Esophagus (tissue), 2 donors: Measurements from ENCODE around the gene PBRM1. TPM values are rescaled to one million over a fixed set of nuclear protein-coding genes. Genes with fewer than 3 reads are reported as not detected.

Experiments
- H3K27ac ChIP-seq, 2 donors: one replicate each; pipeline ENCODE4 v1.5.1; 2013; ENCODE audit warnings: low read depth in 2 of 2, mild to moderate bottlenecking in 2 of 2, inconsistent platforms in 1 of 2, low read length in 1 of 2, moderate library complexity in 1 of 2
- H3K27me3 ChIP-seq, 2 donors: one replicate each; pipeline ENCODE4 v1.6.1; 2013; ENCODE audit warnings: low read length in 2 of 2, control low read depth in 1 of 2, mild to moderate bottlenecking in 1 of 2; ENCODE audit not compliant: insufficient read depth in 2 of 2, control insufficient read depth in 1 of 2
- H3K36me3 ChIP-seq, 2 donors: one replicate each; pipeline ENCODE4 v1.6.1; 2013; ENCODE audit warnings: low read length in 1 of 2; ENCODE audit not compliant: control insufficient read depth in 2 of 2, insufficient read depth in 2 of 2
- H3K4me1 ChIP-seq, 2 donors: one replicate each; pipeline ENCODE4 v1.6.1; 2013; ENCODE audit warnings: low read length in 1 of 2; ENCODE audit not compliant: control insufficient read depth in 2 of 2, insufficient read depth in 2 of 2
- H3K4me3 ChIP-seq, 2 donors: one replicate each; pipeline ENCODE4 v1.5.1; 2013; ENCODE audit warnings: low read length in 2 of 2, mild to moderate bottlenecking in 2 of 2, low read depth in 1 of 2, moderate library complexity in 1 of 2
- H3K9me3 ChIP-seq, 2 donors: one replicate each; pipeline ENCODE4 v1.6.1; 2013; ENCODE audit warnings: mild to moderate bottlenecking in 2 of 2, low read depth in 1 of 2, low read length in 1 of 2, moderate library complexity in 1 of 2; ENCODE audit not compliant: control insufficient read depth in 2 of 2, insufficient read depth in 1 of 2
- WGBS, 2 donors: extraction: QIAGEN DNeasy Blood & Tissue Kit; methylation state at CpG; one replicate each; pipeline ENCODE4 v1.1.7; 2013; 5-methylcytosine and 5-hydroxymethylcytosine counted together
- polyA plus RNA-seq, 2 donors: library from polyadenylated mRNA; stranded (reverse); fragments of 200-250 nt; gene quantifications; one replicate each; pipeline ENCODE4 v1.2.3, GENCODE V29; 2013
- donor health status: healthy with polysubstance abuse.
- donor health status: Bipolar disorder and iron deficiency.

PBRM1 gene
- polyA plus RNA-seq, 2 donors: 8.3 to 12.0 TPM

DNA sequence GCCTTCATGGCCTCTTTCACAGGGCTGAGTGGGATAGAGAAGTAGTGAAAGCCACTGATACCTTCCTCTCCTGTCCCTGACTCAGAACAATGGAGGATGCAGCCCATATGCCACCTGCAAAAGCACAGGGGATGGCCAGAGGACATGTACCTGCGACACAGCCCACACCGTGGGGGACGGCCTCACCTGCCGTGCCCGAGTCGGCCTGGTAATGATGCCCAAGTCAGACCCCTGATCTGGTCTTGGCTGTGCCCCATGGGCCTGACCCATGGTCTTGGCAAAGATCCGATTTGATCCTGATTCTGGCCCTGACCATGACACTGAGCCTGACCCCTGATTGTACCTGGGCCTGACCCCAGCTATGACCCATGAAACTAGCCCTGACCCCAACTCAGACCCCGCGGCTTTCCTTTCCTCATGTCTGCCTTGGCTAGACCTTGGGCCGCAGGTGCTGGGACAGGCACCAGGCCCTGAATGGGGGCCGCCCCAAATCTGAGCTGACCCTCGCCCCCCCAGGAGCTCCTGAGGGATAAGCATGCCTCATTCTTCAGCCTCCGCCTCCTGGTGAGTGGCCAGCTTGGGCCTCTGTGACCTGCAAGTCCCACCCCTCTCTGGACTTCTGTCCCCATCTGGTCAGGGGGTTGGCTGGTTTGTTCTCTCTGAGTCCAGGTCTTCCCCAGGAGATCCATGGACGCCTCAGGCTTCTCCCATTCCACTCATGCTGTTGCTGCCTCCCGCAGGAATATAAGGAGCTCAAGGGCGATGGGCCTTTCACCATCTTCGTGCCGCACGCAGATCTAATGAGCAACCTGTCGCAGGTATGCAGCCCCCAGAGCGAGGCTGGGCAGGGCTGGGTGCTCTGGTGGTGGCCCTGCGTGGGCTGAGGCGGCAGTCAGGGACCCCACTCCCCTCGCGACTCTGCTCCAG is 167.7 kb downstream of the PBRM1 start:
- no peaks in the 10 kb centered on the region for H3K9me3 ChIP-seq
- H3K27ac ChIP-seq: no peak overlapping the region
- H3K4me3 ChIP-seq: peak overlapping the region in 1 of 2 donors; percentile 25
- peaks cover 0 to 9% of the 10 kb centered on the region in 2 donors for H3K36me3 ChIP-seq
- peaks cover 0 to 13% of the 10 kb centered on the region in 2 donors for H3K4me1 ChIP-seq
- no peaks in the 10 kb centered on the region for H3K27me3 ChIP-seq
- 83 to 84% methylated on average over 25 of the region's 25 CpGs for WGBS, 2 donors

DNA sequence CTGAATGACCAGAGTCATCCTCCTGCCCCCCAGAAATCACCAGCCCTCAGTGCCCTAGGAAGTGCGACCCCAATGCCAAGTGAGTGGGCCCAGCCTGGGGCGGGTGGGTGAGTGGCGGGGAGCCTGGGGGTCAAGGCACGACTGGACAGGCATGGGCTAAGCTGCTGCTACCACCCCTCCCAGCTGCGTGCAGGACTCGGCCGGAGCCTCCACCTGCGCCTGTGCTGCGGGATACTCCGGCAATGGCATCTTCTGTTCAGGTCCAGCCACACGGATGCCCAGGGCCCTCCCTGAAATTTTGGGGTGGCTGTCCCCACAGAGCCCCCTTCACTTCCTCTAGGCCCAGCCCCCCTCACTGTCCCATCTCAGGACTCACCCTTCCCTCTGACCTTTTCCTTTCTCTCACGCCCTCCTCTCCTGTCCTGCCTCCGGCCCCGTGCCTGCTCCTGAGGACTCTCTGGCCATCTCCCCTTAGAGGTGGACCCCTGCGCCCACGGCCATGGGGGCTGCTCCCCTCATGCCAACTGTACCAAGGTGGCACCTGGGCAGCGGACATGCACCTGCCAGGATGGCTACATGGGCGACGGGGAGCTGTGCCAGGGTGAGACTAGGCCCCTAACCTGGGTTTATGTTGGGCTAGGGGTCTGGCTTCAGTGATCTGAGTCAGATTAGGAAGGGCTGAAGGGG is 169.1 kb downstream of the PBRM1 start:
- no peaks in the 10 kb centered on the region for H3K27me3 ChIP-seq
- WGBS, 2 donors: 93 to 94% methylated on average over 16 to 19 of the region's 19 CpGs

GRCh38 chr3:52515192-52515591 is 170.5 kb downstream of the PBRM1 start:
- H3K9me3 ChIP-seq: no peaks in the 10 kb centered on the region
- WGBS, 2 donors: 55 to 62% methylated on average over 6 of the region's 6 CpGs
- no peaks in the 10 kb centered on the region for H3K36me3 ChIP-seq
- H3K4me3 ChIP-seq: no peak overlapping the region
- no peaks in the 10 kb centered on the region for H3K27me3 ChIP-seq
- H3K4me1 ChIP-seq: peaks cover 0 to 13% of the 10 kb centered on the region in 2 donors
- H3K27ac ChIP-seq: no peak overlapping the region

More for the DNA sequence above, 169.1 kb downstream of the PBRM1 start:
- no peak overlapping the region for H3K4me3 ChIP-seq
- H3K4me1 ChIP-seq: peaks cover 0 to 13% of the 10 kb centered on the region in 2 donors
- H3K27ac ChIP-seq: no peak overlapping the region
- no peaks in the 10 kb centered on the region for H3K9me3 ChIP-seq
- no peaks in the 10 kb centered on the region for H3K36me3 ChIP-seq

DNA sequence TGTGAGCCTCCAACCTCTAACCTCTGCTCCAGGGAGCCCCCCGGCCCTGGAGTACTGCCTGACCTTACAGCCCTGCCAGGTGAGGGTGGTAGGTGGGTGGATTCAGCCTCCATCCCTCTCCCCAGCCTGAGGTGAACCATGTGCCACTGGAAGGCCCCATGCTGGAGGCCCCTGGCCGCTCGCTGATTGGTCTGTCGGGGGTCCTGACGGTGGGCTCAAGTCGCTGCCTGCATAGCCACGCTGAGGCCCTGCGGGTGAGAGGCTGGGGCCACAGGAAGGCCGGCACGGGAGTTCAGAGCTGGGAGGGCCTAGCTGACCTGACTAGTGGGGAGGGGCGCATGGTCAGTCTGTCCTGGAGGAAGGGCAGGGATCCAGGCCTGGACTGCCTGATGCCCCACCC is 171.1 kb downstream of the PBRM1 start:
- no peaks in the 10 kb centered on the region for H3K36me3 ChIP-seq
- peaks cover 0 to 13% of the 10 kb centered on the region in 2 donors for H3K4me1 ChIP-seq
- no peak overlapping the region for H3K27ac ChIP-seq
- H3K9me3 ChIP-seq: no peaks in the 10 kb centered on the region
- no peak overlapping the region for H3K4me3 ChIP-seq
- H3K27me3 ChIP-seq: no peaks in the 10 kb centered on the region
- 85 to 87% methylated on average over 11 of the region's 11 CpGs for WGBS, 2 donors

DNA sequence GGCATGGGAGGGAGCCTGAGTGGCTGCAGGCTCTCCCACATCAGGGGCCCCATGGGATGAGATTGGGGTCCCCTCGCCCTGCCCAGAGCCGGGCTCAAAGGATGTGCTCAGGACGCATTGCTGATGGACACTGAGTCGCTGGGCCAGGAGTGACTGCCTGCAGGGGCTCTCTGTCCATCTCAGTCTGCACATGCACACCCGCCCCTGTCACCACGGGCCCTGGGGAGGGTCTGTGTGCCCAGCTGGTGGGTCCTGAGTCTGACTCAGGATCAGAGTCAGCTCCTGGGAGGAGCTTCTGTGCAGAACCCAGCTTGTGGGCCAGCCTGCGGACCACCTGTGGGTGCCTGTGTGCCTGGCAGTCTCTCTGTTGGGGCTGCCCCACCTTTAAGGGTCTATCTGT is 172.4 kb downstream of the PBRM1 start:
- Histone ChIP-seq H3K4me1 (peaks cover 0 to 5% of the 10 kb centered on the region in 2 donors), H3K36me3 (no peaks in the 10 kb centered on the region), H3K9me3 (no peaks in the 10 kb centered on the region), H3K27me3 (no peaks in the 10 kb centered on the region), H3K4me3 (no peak overlapping the region), H3K27ac (no peak overlapping the region)
- 86 to 90% methylated on average over 7 of the region's 7 CpGs for WGBS, 2 donors

DNA sequence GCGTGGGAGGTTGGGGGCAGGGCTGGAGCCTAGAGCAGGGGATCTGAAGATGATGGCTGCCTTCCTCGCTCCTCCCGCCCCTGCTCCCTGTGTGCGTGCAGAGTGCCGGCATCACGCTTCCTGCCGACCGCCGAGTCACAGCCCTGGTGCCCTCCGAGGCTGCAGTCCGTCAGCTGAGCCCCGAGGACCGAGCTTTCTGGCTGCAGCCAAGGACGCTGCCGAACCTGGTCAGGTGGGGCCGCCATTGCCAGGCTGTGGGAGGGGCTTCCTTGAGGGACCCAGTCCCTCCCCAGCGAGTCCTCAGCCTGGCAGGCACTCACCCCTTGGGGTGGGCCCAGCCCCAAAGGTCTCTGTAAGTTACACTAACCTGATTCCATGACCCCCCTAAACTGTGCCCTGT is 173.0 kb downstream of the PBRM1 start:
- no peaks in the 10 kb centered on the region for H3K36me3 ChIP-seq
- WGBS, 2 donors: 73 to 81% methylated on average over 17 of the region's 17 CpGs
- peaks cover 0 to under 1% of the 10 kb centered on the region in 2 donors for H3K4me1 ChIP-seq
- no peaks in the 10 kb centered on the region for H3K9me3 ChIP-seq
- no peak overlapping the region for H3K4me3 ChIP-seq
- no peak overlapping the region for H3K27ac ChIP-seq
- no peaks in the 10 kb centered on the region for H3K27me3 ChIP-seq

DNA sequence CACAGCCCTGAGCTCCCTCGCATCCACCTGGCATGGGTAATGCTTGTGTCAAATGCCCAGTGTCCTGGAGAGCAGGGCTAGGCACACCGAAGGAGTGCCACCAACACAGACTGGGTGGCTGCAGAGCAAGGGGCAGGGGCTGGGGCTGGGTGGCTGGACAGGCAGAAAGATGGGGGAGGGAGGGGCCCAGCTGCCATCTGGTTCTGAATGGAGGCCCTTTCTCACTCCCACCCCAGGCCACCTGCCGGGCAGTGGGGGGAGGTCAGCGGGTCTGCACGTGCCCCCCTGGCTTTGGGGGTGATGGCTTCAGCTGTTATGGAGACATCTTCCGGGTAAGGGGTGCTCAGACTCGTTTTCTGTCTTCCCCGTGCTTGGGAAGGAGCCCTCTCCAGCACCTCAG is 173.6 kb downstream of the PBRM1 start:
- WGBS, 2 donors: 67 to 68% methylated on average over 8 of the region's 8 CpGs
- H3K27ac ChIP-seq: no peak overlapping the region
- no peaks in the 10 kb centered on the region for H3K9me3 ChIP-seq
- H3K4me3 ChIP-seq: no peak overlapping the region
- no peaks in the 10 kb centered on the region for H3K27me3 ChIP-seq
- no peaks in the 10 kb centered on the region for H3K4me1 ChIP-seq
- H3K36me3 ChIP-seq: no peaks in the 10 kb centered on the region

DNA sequence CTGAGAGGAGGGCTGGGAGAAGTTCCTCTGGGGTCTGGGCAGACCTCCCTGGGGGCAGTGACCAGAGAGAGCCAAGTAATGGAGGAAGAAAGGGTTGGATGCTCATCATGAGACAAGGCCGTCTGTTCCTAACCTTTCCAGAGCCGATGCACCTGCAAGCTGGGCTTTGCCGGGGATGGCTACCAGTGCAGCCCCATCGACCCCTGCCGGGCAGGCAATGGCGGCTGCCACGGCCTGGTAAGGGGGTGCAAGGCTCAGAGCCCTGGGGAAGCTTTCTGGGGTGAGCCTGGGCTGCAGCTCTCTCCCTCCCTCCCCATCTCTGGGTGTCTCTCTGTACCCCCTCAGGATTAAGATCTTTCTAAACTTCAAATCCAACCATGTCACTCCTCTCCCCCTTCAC is 174.2 kb downstream of the PBRM1 start:
- Histone ChIP-seq H3K9me3 (no peaks in the 10 kb centered on the region), H3K36me3 (peaks cover 0 to 1% of the 10 kb centered on the region in 2 donors), H3K4me3 (no peak overlapping the region), H3K4me1 (no peaks in the 10 kb centered on the region), H3K27ac (no peak overlapping the region), H3K27me3 (no peaks in the 10 kb centered on the region)
- WGBS, 2 donors: 84 to 87% methylated on average over 7 of the region's 7 CpGs

DNA sequence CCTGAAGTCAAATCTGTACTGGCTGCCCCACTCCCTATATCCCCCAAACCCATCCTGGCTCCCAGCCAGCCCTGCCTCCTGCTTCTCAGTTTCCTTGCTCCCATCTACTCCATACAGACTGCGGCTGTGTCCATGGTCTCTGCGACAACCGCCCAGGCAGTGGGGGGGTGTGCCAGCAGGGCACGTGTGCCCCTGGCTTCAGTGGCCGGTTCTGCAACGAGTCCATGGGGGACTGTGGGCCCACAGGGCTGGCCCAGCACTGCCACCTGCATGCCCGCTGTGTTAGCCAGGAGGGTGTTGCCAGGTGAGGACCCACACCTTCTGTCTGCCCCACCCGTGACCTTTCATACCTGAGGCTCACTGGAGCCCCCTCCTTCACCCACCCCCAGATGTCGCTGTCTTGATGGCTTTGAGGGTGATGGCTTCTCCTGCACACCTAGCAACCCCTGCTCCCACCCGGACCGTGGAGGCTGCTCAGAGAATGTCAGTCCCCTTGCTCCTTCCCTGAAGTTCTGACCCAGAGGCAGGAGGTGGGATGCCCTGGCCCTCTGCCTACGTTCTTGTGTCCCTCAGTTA is 175.9 kb downstream of the PBRM1 start:
- H3K4me3 ChIP-seq: no peak overlapping the region
- no peaks in the 10 kb centered on the region for H3K4me1 ChIP-seq
- H3K36me3 ChIP-seq: peaks cover 0 to 2% of the 10 kb centered on the region in 2 donors
- H3K27ac ChIP-seq: no peak overlapping the region
- no peaks in the 10 kb centered on the region for H3K27me3 ChIP-seq
- H3K9me3 ChIP-seq: no peaks in the 10 kb centered on the region
- 66 to 67% methylated on average over 12 of the region's 12 CpGs for WGBS, 2 donors
